HG03039 (cell line): Measurements from ENCODE around the gene POLD3.
"Not testable (repeated sequence)": the region's sequence is repeated elsewhere in the genome, so short reads cannot be mapped to it uniquely, and the experiment has no call there.

Experiments used
- ATAC-seq: cut with Tn5 transposase; IDR thresholded peaks from one replicate; pipeline ENCODE4 v1.9.1; 2021; ENCODE audit warnings: mild to moderate bottlenecking, moderate library complexity; ENCODE audit not compliant: unreplicated experiment

POLD3 gene

DNA sequence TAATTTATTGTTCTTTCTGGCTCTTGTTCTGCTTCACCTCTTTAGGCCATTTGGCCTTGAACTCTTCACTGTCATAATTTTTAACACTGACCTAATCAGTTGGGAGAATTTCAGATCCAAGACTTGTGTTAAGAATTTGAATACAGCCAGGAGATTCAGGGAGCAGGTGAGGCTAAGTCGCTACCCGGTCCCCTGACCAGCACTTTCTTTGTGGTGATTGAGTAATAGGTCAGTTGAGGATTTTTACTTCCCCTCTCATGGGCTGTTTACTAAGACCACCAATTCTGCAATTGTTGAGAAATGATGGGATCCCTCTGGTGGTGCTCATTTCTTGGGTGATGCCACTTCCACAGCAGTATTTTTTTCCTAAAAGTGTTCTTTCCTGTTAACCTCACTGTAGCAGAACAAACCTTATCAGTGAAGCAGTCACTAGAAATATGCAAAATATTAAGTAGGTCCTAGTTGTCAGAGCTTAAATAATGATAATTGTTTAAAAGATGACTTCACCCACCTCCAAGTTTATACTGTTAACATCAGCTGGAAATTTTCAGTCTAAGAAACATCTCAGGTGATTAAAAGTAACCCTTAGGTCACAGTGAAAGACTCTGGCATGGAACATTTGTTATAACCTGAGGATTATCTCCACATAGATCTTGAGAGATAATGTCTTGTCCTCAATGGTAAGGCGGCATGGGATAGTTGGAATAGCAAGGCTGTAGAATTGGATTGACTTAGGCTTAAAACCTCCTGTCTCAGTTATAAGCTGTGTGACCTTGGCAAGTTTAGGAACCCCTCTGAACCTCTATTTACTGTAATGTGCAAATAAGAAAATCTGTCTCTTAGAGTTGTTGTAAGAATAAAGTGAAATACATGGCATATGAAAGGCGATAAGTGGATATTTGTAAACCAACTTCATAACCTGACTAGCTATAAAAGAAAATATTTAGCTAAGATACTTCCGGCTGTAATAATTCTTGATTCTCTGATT, 41.3 kb downstream of the POLD3 start:
- ATAC-seq, result no peak

DNA sequence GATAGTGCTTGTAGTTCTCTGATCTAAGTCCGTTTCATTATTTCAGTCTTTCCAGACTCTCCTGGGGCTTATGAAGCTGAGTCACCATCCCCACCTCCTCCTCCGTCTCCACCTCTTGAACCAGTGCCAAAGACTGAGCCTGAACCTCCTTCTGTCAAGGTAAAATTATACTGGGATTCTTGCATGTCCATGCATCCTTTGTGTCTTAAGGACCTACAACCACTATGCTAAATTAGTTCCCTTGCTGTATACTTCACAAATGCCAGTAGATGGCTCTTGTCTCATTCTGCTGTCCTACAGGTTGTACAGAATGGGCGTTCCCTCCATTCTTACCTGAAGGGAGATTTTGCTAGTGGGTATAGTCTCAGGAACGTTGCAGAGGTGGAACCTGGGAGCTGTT, 42.2 kb downstream of the POLD3 start:
- ATAC-seq, result no peak

DNA sequence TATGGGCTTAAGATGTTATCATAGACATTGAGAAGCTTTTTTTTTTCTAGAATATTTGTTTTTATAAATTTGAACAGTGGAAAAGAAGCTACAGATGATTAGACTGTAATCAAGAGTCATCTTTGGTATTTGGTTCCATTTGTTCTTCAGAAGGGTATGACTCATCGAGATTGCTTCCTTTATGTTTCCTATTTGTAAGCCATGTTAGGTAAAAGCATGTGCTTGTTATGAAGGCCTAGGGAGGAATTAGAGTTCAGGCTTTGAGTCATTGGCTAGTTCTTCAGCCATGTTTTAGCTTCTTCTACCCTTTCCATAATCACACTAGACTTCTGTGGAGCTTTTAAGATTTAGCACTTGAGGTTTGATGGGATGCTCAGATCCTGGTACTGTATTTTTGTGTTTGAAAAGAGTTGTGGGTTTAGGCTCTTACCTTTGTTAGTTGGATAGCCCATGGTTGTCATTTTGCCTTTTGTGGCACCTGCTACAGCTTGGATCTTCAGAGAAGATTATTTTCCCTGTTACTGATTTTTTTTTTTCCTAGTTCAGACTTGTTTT, 44.3 kb downstream of the POLD3 start:
- no peak for ATAC-seq

DNA sequence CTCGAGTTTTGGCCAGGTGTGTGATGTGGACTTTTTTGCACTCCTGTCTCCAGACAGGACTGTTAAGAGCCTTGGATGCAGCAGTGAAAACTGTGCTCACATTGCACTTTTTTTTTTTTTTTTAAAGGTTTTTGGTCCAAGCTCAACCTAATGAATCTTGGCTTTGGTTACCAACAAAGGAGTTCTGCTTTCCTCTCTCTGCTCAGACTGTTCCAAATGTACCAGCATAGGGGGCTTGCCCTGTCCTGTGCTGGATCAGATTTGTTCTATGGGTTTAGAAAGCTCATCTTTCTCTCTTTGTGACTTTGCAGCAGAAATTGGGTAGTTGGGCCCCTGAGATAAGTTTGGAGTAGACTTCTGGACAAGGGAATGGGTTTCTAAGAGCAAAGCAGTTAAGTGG, 45.3 kb downstream of the POLD3 start:
- no peak for ATAC-seq

DNA sequence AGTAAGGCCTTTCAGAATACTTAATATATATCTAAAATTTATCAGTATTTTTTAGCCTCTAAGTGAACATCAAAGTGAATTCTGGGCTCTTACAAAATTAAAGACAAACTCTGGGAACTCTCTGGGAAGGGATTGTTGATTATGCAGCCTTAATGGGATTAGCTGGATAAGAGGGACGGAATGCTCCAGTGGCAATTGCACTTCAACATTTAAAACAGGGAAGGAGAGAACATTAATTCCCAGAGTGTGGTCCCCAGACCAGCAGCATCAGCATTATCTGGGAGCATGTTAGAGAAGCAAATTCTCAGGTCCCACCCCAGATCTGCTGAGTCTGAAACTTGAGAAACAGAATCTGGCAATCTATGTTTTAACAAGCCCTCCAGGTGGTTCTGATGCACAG, 46.5 kb downstream of the POLD3 start:
- no peak for ATAC-seq

DNA sequence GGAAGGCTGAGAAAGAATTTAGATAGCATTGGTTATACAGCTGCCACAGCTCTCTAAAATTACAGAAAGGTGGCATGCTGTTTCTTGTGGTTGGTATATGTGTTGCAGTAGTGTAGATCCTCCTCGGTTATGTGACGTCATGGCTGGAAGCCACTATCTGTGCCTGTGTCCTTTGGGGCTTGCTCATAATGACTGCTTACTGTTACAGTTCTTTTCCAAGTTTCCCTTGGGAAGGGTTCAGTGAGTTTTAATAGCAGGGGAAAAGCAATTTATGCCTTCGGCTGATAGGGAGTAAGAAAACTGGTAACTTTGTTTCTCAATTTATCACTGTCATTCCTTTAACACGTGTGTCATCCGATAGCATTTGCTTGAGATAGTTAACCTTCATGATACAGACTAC, 47.2 kb downstream of the POLD3 start:
- no peak for ATAC-seq

DNA sequence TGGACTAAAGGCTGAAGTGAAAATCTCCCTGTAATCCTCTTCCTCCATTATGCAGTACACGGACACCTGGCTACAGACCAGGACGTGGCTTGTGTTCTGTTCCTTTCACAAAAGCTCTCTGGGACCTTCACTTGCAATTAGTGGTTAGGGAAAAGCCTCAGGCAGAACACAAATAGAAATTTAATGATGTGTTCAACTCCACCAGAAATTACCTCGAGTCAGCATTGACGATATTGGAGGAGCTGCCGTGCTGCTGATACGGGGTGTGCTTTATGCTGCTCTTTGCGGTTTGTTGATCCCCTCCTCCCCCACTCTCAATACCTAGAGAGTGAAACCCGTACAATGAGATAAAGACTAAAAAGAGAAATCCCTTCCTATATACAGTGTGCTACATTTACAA, 48.9 kb downstream of the POLD3 start:
- no peak for ATAC-seq

DNA sequence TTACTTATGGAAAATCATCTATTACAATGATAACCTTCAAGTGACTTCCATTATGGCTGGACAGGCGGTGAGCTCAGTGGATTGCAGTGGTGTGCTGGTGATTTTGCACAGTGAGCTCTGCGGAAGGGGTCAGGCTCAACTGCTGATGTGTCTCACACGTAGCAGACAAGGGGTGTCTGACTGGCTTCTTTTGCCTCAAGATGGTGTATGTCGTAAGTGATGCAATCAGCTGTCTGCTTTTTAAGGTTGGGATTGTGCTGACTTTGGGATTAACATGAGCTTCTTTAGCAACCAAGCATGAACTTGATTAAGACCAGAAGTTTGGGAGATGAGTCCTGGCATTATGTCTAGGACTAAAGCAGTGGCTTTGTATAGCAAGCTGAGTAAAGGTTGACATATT, 49.5 kb downstream of the POLD3 start:
- ATAC-seq, result no peak

DNA sequence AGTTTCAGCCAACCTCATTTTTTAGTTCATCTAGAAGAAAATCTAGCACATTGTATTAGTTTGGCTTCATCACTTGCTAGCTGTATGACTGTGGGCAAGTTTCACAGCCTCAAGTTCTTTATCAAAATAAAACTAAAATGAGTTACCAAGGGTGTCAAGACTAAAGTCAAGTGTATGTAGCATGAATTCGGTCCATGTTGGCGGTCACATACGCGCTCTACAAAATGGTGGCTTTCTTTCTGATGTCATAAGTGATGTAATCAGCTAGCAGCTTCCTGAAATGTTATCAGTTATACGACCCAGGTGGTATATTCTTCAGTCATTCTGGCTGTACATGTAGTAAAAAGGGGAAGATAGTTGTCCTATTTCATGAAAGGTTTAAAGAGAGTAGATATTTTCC, 50.5 kb downstream of the POLD3 start:
- no peak for ATAC-seq

DNA sequence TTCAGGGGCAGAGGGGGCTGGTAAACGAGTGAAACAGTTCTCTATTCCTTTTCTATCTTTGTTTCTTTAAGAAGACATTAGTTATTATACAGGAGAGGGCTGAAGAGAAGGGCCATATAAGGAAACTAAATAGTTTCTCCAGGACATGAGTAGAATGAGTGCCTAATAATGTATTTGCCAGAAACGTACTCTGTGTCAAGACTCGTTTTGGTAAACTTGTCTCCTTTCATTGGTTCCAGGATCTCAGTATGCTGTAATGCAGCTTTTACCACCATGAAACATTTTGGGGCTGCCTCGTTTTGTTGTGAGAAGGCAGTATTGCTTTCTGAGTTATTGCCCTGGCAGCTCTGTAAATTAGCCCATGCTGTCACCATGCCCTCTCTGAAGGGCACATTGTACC, 51.7 kb downstream of the POLD3 start:
- no peak for ATAC-seq

DNA sequence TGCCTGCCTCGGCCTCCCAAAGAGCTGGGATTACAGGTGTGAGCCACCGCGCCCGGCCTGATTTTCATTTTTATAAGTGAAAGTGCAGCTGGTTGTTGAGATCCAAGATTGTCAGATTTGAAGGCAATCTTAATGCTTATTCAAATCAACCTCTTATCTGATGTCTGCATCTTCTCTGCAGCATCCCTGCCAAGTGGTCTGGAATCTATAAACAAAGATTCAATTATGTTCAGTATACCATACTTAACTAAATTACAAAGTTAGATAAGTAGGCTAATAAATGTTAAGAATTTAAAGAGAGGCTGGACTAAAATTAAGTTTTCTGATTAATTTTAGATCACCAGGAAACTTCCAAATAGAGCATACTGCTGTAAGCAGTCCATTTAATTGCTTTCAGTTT, 53.8 kb downstream of the POLD3 start:
- no peak for ATAC-seq

DNA sequence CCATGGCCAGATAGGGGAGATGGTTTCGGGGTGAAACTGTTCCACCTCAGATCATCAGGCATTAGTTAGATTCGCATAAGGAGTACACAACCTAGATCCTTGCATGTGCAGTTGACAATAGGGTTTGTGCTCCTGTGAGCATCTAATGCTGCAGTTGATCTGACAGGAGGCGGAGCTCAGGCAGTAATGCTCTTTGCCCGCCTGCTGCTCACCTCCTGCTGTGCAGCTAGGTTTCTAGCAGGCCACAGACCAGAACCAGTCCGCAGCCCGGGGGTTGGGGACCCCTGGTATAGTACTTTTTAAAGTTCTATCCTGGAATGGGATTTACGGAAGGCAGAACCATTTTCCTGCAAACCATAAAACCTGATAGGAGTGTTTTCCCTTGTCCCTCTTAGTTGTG, 54.6 kb downstream of the POLD3 start:
- no peak for ATAC-seq

DNA sequence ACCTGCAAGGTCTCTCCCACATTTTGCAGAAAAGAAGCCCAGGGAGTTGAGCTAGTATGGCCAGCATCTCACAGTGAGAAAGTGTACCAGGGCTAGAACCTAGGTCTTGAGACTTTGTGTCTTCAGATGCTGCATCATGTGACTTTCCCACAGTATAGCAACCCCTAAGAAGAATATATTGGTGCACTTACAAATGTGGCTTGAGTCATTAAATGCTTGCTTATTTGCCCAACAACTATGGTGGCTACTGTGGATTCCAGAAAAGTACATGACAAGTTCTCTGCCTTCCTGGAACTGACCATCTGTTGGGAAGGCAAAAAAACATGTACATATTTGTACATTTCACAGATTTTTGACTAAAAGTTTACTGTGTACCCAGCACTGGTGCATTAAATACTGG, 55.0 kb downstream of the POLD3 start:
- ATAC-seq, result no peak

DNA sequence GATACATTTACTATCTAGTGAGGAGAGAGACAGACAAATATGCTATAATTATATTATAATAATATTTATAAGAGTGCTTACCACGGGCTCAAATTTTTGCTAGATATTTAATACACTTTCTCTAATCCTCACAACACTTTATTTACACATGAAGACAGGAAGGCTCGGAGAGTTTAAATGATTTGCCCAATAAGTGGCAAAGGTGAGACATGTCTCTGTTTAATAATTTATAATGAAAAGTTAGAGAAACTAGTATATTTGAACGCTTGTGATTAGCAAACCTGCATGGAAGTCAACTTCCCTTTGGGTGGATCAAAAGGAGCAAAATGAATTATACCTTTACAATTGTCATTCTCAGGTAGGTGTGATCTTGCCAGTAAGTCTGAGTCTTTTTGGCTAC, 55.4 kb downstream of the POLD3 start:
- ATAC-seq, result no peak

DNA sequence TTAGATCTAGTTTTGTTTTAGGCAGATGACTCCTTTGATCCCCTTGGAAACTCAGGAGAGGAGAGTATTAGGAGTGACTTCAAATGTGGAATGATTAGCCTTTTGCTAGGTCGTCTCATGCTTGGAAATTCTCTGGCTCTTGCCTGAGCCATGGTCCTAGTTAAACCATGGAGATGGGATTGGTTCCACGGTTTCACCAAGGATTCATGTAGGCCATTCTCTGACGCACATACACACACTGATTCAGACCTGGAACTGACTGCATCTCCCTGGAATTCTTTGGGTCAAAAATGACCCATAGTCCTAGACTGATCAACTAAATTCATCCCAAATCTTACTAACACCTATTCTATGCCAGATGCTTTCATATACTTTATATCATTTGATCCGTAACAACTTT, 56.5 kb downstream of the POLD3 start:
- ATAC-seq, result no peak

DNA sequence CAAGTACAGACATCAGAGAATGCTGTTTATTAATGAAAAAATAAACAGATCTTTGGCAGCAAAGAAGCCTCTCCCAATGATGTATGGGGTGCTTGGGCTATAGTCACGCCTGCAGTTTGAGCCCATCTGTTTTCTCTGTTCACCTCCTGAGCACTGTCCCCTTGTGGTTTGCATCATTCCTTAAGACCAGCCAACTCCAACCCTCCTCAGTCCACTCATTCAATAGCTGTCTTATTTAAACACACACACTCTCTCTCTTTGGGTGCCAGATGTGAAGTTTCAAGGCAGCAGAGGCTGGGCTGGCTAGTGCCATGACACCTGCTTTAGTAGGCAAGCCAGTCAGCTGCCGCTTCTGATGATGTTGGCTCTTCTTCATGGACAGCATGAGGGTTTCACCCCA, 58.1 kb downstream of the POLD3 start:
- no peak for ATAC-seq

DNA sequence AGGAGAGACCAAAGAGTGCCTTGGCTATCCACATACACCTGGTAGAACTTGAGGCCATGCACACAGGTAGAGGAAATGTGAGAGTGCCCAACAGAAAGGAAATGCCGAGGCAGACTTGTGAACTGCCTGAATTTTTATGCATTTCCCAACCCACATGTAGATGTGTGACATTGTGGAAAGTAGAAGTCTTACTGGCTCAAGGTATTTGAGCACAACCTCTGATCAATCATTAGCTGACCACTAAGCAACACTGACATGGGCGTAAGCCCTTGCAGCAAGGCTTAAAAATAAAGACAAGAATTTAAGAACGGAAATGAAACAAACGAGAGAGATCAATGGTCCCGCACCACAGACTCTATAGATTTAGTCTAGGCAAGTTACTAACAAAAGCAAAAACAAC, 62.6 kb downstream of the POLD3 start:
- no peak for ATAC-seq

DNA sequence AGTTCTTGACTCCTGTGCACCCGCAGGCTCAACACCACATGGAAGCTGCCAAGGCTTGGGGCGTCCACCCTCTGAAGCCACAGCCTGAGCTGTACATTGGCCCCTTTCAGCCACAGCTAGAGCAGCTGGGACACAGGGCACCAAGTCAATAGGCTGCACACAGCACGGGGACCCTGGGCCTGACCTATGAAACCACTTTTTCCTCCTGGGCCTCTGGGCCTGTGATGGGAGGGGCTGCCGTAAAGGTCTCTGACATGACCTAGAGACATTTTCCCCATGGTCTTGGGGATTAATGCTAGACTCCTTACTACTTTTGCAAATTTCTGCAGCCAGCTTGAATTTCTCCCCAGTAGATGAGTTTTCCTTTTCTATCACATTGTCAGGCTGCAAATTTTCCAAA, 66.7 kb downstream of the POLD3 start:
- not testable (repeated sequence) for ATAC-seq

DNA sequence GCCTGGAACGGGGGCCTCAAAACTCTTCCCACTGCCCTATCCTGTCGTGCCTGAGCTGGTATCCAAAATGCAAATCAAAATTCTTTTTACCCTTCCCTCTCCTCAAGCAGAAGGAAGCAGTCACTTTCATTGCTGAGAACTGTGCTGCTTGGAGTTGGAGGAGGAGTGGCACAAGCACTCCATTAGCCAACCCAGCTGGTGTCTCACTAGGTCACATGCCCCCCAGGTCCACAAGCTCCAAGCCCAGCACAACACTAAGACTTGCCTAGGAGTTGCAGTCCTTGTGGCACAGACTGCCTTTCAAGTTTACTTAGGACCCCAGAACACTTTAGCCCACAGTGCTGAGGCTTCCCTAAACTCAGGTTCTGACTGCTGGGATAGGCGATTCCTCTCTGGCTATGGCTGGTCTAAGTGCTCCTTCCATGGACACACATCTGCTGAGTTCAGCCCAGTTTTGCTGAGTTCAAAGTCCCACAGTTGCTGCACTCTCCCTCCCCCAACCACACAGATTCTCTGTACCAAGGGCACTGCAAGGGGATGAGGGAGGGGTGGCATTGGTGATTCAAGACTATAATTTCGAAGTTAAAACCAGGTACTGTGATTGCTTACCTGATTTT, 70.2 kb downstream of the POLD3 start:
- ATAC-seq, result no peak

DNA sequence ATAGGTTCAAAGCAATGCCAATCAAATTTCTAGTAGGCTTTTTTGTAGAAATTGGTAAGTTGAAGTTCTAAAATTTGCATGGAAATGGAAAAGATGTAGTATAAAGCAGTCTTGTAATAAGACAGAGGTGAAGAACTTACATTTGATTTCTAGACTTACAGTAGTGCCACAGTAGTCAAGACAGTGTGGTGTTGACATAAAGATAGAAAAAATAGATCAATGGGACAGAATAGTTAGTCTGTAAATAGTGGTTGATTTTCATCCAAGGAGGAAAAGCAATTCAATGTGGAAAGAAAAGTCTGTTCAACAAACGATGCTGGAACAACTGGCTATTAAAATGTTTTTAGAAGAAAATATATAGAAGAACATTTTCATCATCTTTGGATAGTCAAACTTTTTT, 70.9 kb downstream of the POLD3 start:
- no peak for ATAC-seq

DNA sequence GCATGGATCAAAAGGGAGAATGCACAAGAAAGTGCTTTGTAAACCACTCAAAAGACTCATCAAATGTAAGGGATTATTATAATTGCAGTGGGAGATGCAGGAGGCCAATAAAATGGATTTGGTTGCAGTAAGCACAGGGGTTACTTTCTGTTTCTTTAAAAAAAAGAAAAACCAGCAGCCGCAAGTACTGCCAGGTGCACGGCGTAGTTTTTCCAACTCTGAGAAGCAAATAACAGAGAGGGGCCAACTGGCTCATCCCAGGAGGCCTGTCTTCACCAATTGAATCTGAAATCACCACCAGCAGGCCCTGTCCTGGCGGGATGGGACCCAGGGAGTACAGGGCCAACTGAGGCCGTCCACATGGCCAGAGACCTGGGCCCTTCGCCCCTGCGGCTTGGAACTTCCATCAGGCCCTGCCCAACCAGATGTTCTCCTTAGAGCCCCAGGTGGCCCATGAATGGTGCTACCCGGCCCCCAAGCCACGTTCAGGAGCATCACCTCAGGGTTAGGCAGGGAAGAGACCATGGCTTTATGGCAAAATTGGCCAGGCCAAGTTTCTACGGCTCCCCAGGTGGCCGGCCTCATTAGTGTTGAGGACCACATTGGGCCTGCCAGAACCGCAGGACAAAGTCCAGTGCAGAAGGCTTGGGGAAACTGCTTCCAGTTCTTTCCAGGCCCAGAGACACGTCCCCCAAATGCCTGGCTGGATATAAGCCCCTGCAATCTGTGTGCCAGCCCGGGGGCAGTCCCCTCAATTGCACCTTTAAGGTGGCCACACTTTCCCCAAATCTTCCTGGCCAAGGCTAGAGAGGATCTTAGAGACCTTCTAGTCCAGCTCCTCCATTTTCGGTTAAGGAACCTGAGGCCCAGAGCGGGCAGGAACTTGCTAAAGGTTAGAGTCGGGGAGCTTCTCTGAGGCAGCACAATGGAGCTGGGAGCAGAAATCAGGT, 77.1 kb downstream of the POLD3 start:
- no peak for ATAC-seq
